Thoracic aorta (tissue), 2 donors: ENCODE results near the gene DYNLRB1. TPM values are rescaled to one million over a fixed set of nuclear protein-coding genes. Genes with fewer than 3 reads are reported as not detected.

ENCODE experiments used
- ATAC-seq: fragments of 150-250 bp; one replicate; pipeline ENCODE4 v1.8.0; 2017; ENCODE audit warnings: low read depth; ENCODE audit not compliant: insufficient number of reproducible peaks, low FRiP score
- DNase-seq: peaks from one replicate; pipeline ENCODE4 v3.0.0-alpha.2; 2020; ENCODE audit warnings: low spot score
- H3K27ac ChIP-seq, 2 donors: fragments of 200-600 bp; sonication (generic); 1 replicate in 1 of 2; 2 replicates in 1 of 2; pipeline ENCODE4 v1.5.1; 2016; ENCODE audit warnings: mild to moderate bottlenecking in 2 of 2, moderate library complexity in 2 of 2
- H3K27me3 ChIP-seq: fragments of 200-600 bp; sonication (generic); replicated peaks from 2 replicates; pipeline ENCODE4 v1.6.0; 2016; ENCODE audit warnings: mild to moderate bottlenecking; ENCODE audit not compliant: insufficient read depth
- H3K36me3 ChIP-seq: fragments of 200-600 bp; sonication (generic); one replicate; pipeline ENCODE4 v1.5.1; 2016
- H3K4me1 ChIP-seq, 2 donors: fragments of 200-600 bp; sonication (generic); 1 replicate in 1 of 2; 2 replicates in 1 of 2; pipeline versions ENCODE4 v1.5.1 to v1.6.0; 2016; ENCODE audit warnings: low read depth in 2 of 2, mild to moderate bottlenecking in 1 of 2; ENCODE audit not compliant: control insufficient read depth in 1 of 2
- H3K4me3 ChIP-seq: fragments of 200-600 bp; sonication (generic); 2 replicates; pipeline ENCODE4 v1.5.1; 2016; ENCODE audit warnings: mild to moderate bottlenecking
- H3K9me3 ChIP-seq: fragments of 200-600 bp; sonication (generic); 2 replicates; pipeline ENCODE4 v1.5.1; 2016
- CTCF ChIP-seq: fragments of 200-600 bp; sonication (generic); IDR thresholded peaks from one replicate; pipeline ENCODE4 v1.5.1; 2019; ENCODE audit warnings: antibody characterized with exemption
- total RNA-seq, 2 donors: library from RNA; depleted of rRNA; stranded (reverse); fragments of >200 nt; gene quantifications; one replicate each; pipeline versions ENCODE4 v1.1.0 to v1.2.3, GENCODE V29; 2016

DYNLRB1 gene
- total RNA-seq, 2 donors from 2014 or later, result 115 to 138 TPM

GRCh38 chr20:34581341-34582184 is 65.3 kb downstream of the DYNLRB1 start:
- no peak for TF ChIP-seq CTCF
- ATAC-seq (peak; percentile 78), DNase-seq (no peak)
- no peaks in the 10 kb centered on the region for H3K27me3 ChIP-seq
- peak overlapping the region; percentile 48 to 74 for H3K27ac ChIP-seq
- H3K4me1 ChIP-seq, result peaks cover 7 to 15% of the 10 kb centered on the region in 2 donors
- H3K36me3 ChIP-seq, result peaks cover 7% of the 10 kb centered on the region
- H3K9me3 ChIP-seq, result no peaks in the 10 kb centered on the region
- no peak overlapping the region for H3K4me3 ChIP-seq

DNA sequence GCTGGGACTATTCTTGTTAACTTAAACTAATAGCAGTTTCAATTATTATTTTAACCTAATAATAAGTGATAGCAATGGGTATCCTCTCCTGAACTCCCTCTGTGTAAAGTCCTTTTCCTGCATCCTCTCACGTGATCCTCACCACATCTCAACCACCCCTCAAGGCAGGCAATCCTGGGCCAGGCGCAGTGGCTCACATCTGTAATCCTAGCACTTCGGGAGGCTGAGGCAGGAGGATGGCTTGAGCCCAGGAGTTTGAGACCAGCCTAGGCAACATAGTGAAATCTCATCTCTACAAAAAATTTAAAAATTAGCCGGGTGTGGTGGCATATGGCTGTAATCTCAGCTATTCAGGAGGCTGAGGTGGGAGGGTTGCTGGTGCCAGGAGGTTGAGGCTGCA is 66.0 kb downstream of the DYNLRB1 start:
- ATAC-seq (no peak), DNase-seq (no peak)
- TF ChIP-seq CTCF, result no peak
- Histone ChIP-seq H3K9me3 (no peaks in the 10 kb centered on the region), H3K27ac (peak overlapping the region; percentile 48 to 74), H3K4me1 (peaks cover 7 to 15% of the 10 kb centered on the region in 2 donors), H3K36me3 (peaks cover 7% of the 10 kb centered on the region), H3K4me3 (no peak overlapping the region), H3K27me3 (no peaks in the 10 kb centered on the region)

DNA sequence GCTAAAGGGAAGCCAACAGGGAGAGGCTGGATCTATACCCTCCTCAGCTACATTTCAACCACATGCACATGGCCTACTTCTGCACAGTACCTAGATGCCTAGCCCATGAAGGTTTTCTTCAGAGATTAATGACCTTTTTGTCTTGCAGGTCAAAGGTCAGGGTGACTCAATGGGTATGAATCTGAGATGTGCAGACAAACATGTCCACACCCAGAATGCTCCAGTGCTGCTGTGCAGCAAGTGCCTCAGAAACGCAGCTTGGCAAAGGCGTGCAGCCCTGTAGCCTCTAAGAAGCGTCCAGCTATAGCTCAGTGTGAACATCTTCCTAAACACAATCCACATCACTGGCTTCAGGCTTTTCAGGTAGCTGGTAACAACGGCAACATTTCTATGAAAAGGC is 66.7 kb downstream of the DYNLRB1 start:
- H3K36me3 ChIP-seq, result peaks cover 7% of the 10 kb centered on the region
- no peak for TF ChIP-seq CTCF
- H3K27ac ChIP-seq, result peak overlapping the region in 1 of 2 donors; percentile 48
- ATAC-seq (no peak), DNase-seq (no peak)
- no peak overlapping the region for H3K4me3 ChIP-seq
- H3K4me1 ChIP-seq, result peaks cover 7 to 15% of the 10 kb centered on the region in 2 donors
- no peaks in the 10 kb centered on the region for H3K27me3 ChIP-seq
- H3K9me3 ChIP-seq, result no peaks in the 10 kb centered on the region

DNA sequence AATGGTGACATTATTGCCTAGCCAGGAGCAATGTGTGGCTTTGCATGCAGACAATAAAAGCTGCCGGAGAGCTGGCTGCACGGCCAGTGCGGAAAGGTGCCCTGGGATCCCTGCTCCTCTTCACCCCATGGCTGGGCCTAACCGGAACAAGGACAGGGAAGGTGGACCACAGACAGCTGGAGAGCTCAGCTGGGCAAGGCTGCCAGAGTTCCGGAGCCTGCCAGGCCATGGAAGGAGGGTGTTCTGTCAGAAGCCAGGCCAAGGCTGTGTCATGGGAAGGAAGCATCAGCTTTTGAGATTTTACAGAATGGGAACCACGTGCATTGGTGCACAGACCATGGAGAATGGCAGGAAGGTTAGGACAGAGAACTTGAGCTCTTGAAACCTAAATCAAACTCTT is 67.3 kb downstream of the DYNLRB1 start:
- H3K9me3 ChIP-seq, result no peaks in the 10 kb centered on the region
- H3K36me3 ChIP-seq, result peaks cover 9% of the 10 kb centered on the region
- ATAC-seq, result no peak
- H3K4me3 ChIP-seq, result no peak overlapping the region
- H3K27me3 ChIP-seq, result no peaks in the 10 kb centered on the region
- DNase-seq, result no peak
- TF ChIP-seq CTCF, result no peak
- H3K27ac ChIP-seq, result no peak overlapping the region
- H3K4me1 ChIP-seq, result peaks cover 7 to 15% of the 10 kb centered on the region in 2 donors

DNA sequence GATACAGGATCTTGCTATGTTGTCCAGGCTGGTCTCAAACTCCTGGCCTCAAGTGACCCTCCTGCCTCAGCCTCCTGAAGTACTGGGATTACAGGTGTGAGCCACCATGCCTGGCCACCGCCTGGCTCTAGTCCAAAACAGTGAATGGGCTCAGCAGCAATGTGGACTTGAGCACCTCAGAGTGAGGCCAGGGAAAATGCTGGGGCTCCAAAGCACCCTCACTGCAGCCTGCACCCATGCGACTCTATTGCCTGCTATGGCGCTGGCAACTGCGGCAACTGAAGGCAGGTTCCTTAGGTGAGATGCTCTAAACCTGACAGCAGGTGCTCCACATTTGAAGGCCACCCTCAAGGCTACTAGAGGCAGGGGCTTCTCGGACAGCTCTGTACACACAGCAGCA is 68.8 kb downstream of the DYNLRB1 start:
- no peaks in the 10 kb centered on the region for H3K9me3 ChIP-seq
- H3K27ac ChIP-seq, result no peak overlapping the region
- no peak overlapping the region for H3K4me3 ChIP-seq
- DNase-seq, result no peak
- no peak for TF ChIP-seq CTCF
- H3K36me3 ChIP-seq, result peaks cover 9% of the 10 kb centered on the region
- no peak for ATAC-seq
- H3K27me3 ChIP-seq, result no peaks in the 10 kb centered on the region
- H3K4me1 ChIP-seq, result peaks cover 7 to 15% of the 10 kb centered on the region in 2 donors
